NOMO-1 treated with DMSO at 0.1 percent for 48 hours (cell line): ENCODE results near the gene CHST10.
"Not testable (repeated sequence)": the region's sequence is repeated elsewhere in the genome, so short reads cannot be mapped to it uniquely, and the experiment has no call there.

Source experiments
- DNase-seq: peaks from one replicate; lab custom pipeline; 2025; ENCODE audit not compliant: unreplicated experiment; lab: John Stamatoyannopoulos, UW

Gene CHST10, protein sequence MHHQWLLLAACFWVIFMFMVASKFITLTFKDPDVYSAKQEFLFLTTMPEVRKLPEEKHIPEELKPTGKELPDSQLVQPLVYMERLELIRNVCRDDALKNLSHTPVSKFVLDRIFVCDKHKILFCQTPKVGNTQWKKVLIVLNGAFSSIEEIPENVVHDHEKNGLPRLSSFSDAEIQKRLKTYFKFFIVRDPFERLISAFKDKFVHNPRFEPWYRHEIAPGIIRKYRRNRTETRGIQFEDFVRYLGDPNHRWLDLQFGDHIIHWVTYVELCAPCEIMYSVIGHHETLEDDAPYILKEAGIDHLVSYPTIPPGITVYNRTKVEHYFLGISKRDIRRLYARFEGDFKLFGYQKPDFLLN

DNA sequence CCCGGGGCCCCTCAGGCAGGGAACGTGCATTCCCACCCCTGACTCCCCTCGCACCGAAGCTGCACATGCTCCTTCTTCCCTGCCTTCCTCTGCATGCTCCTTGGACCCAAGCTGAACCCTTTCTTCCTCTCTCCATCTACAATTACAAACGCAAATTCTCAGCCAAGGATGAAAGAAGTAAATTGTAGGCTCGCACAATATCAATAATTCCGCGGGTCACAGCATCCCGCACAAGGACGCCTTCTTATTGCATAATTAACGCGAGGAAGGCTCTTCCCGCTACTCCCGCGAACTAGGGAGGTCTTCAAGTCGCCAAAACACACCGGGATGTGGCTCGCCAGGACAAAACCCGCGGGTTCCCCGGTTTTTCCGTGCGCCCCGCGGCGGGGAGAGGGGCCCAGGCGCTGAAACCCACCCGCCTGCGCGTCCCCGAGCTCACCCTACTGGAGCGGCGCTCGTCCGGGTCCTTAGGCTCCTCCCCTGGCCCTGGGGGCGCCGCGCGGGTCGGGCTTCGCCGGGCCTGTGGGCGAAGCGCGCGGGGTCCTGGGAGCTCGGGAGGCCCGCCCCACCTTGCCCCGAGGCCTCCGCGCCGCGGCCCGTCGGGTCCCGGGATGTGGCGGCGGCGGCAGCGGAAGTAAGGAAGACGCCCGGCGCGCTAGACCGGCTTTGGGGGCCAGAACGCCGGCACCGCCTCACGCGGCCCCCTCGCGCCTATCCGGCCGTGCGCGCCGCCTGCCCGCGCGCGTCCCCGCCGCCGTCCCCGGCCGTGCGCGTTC, at the start of gene CHST10:
TSS of gene CHST10 (minus strand) at position 734 of the 776 bp plus-strand sequence. CDS start 10,993 bp downstream, outside the sequence.
- DNase-seq = peak; percentile 30

DNA sequence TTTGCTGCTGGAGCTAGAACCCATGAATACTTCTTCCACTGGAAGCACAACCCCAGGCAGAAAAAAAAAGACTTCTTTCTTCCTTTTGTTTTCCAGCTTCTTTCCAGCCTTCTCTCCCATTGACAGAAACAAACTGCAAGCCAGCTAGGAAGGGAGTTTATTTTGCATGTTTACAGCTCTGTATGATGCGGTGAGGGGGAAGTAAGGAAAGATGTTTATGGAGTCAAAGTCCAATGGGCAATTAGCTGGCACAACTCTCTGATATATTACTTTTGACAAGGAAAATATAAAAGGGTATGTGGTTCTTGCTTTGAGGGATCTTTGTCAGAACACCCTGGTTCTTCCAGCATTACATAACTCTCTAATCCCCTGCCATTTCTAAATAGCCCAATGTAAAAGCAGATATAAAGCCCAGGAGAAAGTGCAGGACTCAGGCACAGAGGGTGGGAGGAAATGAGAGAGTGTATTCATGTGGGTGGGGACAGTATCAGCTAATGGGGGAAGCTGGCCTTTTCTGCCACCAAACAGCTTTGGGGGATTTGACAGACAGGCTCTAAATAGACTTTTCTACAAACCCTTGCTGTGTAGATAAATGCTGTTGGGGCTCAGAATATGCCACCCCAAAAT, 43.5 kb upstream of the CHST10 start:
- peak; percentile 8 for DNase-seq

DNA sequence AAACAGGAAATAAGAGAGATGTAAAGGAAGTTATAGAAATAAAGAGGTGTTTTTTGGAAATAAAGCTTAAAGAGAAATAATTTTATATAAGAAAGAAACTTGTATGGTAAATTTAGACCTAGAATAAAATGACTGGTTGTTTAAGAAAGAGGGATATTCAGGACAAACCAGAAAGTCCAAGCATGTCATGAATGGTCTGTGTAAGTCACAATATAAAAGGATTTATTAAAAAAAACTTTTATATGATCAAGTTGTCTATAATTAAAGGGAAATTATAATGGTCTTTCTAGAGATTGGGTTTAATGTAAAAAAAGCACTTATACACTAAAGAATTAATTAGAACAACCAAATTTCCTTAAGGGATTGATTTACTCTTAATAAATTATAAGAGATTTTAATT, 38.9 kb upstream of the CHST10 start:
- not testable (repeated sequence) for DNase-seq

DNA sequence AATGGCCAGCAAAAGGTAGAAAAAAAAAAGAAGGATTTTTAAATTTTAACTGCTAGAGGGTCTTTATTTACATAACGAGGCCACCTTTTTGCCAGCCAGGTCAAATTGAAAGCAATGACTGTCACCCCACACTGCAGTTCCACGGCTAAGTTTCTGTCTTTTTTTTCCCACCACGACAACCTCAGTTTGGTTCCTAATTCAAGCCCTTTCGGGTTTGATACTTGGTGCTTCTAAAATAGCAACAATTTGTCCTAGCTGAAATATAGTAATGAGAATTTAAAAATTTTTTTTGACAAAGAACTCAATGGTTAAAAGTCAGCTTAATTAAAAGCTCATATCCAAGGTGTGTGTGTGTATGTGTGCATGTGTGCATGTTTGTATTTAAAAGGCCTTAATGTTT, 36.4 kb upstream of the CHST10 start:
- DNase-seq = no peak

DNA sequence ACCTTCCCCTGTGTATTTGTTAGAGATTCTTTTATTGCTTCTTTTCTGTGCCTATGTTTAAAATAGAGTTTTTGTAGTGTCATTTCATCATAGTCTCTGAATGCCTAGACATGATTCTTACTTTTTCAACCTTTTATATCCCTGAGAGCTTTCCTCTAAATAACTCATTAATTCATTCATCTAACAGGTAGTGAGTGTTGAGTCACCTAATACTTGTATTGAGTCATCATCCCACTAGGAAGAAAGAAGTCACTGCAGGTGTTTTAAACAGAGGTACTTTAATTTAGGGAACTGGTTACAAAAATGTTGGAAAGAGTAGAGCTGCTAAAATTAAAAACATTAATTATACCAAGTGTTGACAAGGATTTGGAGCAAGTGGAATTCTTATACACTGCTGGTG, 34.3 kb upstream of the CHST10 start:
- no peak for DNase-seq

DNA sequence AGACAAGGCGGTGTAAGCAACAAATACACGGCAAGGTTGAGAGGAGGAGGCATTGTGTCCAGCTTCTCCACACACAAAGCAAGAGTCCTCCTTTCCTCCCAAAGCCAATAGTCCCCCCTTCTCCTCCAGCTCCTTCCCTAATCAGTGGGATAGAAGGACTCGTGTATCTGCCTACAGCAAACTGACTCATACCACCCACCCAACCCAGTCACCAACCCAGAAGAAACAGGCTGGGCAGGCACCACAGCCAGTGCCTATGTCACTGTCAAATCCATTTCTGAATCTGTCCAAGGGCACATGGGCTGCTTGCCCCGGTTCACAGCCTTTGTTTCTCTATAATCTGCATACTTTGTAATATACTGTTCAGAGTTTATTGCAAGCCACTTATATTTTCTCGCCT, 33.6 kb upstream of the CHST10 start:
- no peak for DNase-seq

DNA sequence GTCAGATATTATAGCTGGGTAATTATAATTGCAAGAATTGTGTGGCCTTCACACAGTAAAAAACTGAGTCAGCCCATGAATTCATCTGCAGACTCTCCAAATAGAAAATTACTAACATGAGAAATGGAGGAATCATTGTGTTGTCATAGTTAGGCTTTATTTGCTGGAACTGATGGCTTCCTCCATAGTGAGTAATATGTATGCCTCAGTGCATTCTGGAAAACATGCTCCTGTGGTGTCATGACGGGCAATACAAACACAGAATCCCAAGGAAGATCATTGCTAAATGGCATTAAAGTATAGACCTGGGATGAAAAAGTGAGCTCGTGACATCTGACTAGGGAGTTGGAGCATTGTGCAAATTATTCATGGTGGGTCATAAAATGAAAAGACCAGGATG, 29.2 kb upstream of the CHST10 start:
- DNase-seq = no peak

DNA sequence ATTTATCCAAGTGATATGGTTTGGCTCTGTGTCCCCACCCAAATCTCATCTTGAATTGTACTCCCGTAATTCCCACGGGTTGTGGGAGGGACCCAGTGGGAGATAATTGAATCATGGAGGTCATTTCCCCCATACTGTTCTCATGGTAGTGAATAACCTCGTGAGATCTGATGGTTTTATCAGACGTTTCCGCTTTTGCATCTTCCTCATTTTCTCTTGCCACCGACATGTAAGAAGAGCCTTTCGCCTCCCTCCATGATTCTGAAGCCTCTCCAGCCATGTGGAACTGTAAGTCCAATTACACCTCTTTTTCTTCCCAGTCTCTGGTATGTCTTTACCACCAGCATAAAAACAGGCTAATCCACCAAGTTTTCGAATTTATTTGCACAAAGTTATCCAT, 20.3 kb upstream of the CHST10 start:
- DNase-seq = peak; percentile 30

DNA sequence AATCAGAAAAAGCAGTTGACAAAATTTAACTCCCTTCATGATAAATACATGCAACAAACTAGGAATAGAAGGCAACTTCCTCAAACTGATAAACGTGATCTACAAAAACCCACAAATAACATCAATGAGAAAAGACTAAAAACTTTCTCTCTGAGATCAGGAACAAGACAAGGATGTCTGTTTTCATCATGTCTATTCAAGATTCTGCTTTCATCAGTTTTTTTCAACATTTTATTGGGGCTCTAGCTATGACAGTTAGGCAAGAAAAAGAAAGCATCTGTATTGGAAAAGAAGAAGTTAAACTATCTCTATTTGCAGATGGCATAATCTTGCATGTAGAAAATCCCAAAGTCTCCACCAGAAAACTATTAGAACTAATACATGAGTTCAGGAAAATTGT, 12.3 kb upstream of the CHST10 start:
- DNase-seq = peak; percentile 11

DNA sequence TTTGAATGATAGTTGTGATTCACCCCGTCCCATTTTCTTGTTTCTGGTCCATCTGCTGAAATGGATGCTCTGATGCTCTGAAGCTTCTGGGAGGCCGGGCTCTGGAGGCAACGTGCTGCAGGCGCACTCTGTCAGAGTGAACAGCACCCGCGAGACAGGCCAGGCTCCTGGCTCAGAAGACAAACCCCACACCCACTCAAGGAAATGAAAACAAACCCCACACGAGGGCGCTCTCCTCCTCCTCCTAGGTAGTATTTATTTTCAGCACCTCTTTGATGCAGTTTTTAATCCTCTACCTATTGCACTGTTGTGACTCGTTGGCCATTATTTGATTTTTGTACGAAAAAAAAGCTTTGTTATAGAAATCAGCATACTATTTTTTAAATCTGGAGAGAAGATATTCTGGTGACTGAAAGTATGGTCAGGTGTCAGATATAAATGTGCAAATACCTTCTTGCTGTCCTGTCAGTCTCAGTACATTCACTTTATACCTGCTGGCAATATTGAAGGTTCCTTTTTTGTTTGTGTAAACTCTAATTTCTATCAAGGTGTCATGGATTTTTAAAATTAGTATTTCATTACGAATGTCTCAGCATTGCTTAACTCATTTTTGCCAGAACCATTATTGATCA, 10.3 kb upstream of the CHST10 start:
- DNase-seq = peak; percentile 37

DNA sequence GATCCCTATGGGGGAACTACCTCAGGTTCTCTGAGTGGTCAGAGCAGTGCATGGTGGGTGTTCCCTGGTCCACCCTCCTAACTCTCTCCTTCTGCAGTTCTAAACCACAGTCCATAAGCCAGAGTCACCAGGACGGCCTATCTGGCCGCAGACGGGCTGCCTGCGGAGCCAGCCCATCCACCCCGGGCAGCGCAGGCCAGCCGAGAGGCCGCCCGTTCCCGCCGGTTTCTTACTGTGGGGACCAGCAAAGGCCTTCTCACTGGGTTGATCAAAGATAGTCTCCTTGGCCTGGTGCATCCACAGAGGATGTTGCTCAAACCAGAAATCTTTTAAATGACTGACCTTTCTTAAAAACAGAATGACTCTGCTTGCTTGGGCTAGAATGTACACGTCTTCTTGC, 9.6 kb upstream of the CHST10 start:
- no peak for DNase-seq

DNA sequence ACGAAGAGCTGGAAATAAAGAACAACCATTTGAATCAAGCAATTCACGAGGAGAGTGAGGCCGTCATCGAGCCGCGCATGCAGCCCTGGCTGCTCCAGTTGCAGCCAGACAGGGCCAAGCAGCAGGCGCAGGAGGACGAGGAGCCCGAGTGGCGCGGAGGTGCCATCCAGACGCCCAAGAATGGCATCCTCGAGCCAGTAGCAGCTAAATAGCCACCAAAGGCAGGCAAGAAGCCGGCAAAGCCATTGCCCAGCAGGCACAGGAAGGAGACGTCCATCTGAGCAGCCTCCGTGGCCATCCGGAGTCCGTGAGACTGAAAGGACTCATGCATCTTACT, 8.9 kb upstream of the CHST10 start:
- DNase-seq = no peak

DNA sequence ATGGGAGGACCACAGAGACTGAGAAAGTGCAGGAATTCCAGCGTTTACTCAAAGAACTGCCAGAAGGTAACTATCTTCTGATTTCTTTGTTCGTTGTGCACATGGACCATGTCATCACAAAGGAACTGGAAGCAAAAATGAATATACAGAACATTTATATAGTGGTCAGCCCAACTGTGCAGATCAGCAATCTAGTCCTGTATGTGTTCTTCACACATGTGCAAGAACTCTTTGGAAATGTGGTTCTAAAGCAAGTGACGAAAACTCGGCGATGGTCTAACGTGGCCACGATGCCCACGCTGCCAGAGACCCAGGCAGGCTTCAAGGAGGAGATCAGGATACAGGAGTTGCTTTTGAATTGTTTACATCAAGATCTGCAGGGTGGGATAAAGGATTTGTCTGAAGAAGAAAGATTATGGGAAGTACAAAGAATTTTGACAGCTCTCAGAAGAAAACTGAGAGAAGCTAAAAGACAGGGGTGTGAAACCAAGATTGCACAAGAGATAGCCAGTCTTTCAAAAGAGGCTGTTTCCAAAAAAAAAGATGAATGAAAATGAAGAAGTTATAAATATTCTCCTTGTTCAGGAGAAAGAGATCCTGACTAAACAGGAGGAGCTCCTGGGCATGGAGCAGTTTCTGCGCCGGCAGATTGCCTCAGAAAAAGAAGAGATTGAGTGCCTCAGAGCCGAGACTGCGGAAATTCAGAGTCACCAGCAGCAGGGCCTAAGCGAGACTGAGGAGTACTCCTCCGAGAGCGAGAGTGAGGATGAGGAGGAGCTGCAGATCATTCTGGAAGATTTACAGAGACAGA, 8.3 kb upstream of the CHST10 start:
- DNase-seq = peak; percentile 73

DNA sequence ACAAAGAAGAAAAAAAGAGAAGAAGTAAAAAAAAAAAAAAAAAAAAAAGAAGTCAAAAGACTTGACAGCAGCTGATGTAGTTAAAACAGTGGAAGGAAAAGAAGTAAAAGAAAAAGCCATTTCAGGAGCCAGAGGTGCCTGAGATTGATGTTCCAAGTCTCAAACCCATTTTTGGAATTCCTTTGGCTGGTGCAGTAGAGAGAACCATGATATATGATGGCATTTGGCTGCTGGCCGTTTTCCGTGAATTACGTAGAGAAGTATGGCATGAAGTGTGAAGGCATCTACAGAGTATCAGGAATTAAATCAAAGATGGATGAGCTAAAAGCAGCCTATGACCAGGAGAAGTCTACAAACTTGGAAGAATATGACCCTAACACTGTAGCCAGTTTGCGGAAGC, 7.6 kb upstream of the CHST10 start:
- DNase-seq = no peak

DNA sequence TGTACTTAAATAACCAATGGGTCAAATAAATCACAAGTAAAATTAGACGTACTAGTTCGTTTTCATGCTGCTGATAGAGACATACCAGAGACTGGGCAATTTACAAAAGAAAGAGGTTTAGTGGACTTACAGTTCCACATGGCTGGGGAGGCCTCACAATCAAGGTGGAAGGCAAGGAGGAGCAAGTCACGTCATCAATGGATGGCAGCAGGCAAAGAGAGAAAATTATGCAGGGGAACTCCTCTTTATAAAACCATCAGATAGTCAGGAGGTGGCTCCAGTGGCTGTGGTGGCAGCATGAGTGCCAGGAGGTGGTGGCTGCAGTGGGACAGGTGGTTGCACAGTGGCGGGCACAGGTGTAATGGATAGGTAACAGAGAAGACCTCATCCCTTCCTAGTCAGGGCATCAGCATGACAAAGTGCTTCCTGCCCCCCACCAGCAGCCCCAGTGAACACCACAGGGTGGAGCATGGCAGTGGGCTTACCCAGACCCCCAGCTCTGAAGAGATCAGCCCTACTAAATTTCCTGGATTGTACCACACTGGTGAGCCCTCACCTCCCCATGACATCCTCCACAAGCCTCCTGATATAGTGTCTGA, 6.9 kb upstream of the CHST10 start:
- DNase-seq = no peak

DNA sequence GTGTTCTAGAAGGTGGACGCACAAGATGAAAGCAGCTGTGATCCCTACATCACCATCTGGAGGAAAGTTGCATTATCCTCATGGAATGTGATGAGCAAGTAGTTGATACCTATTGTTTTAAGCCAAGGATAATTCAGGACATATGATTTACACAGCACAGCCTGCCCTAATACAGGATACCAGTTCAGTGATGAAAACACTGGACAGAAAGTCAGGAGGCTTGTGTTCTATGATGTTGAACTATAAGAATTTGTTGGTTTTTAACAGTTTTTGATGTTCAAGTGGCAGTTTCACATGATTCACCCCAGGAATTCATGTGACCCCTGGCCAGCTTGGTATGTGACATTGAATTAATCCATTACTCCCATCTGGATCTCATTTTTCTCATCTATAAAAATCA, 6.2 kb upstream of the CHST10 start:
- no peak for DNase-seq

DNA sequence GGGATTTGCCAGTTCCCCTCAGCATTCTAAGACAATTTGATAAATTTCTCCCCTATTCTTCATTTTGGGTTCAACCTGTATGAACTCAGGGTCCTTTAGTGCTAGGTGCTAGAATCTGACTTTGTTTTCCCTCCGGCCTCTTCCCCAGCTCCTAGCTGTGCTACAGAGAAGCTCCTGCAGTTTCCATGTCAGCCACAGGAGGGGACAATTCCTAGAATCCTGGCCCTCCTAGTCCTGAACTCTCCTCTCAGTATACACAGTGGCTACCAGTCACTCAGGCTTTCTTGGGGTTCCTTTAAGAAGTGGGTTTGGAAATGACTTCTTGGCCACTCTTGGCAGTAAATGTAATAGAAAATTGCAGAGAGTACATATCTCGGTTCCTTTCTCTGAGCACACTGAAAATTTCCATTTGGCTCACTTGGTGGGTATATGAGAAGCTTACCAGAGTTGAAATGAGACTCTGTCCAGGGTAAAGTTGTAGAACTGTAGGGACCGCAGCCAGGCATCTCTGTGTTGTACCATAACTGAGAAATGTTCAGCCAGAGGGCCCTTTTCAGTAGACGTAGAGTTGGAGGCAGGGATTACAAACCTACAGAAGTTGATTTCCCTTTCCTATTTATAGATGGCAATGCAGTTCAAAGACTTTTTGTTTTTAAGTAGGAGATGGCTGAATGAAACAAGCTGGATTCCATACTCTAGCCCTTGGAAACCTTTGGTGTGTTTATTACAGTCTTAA, 5.0 kb upstream of the CHST10 start:
- no peak for DNase-seq

DNA sequence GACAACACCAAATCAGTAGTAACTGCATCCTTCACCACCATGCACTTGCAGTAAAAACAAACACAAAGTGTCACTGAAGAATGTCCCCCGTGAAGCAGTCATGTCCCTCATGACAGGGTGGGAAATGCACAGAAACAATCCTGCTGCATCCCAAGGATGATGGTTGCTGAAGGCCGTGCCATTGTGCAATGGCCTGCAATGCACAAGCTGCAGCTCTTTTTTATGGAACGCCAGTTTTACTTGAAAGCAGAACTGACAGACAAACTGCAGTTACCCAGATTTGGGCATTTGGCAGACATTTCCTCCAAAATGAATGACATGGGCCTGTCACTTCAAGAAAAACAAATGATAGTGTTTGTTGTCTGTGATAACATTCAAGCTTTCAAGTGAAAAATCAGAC, 2.4 kb upstream of the CHST10 start:
- no peak for DNase-seq

DNA sequence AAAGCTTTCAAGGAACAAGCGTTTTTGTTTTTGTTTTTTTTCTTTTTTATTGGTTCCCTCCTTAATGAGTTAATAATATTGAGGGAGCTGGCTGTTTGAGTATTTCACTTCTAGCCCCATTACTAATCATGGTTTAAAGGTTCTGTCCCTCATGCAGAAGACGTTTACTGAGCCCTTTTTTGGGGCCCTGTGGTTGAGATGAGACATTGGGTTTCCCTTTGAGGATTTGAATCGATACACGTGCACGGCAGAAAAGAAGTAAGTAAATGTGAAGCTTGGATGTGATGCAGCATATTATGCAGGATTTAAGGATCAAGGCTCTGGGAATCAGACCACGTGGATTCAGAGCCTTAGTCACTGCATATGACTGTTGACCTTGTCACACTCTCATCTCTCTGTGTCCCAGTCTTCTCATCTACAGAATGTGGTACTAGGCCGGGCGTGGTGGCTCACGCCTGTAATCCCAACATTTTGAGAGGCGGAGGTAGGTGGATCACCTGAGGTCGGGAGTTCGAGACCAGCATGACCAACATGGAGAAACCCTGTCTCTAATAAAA, 1.0 kb upstream of the CHST10 start:
- no peak for DNase-seq
